ENCODE results near the gene S100Z. TPM values are rescaled to one million over a fixed set of nuclear protein-coding genes. Genes with fewer than 3 reads are reported as not detected.
"Not testable (repeated sequence)": the region's sequence is repeated elsewhere in the genome, so short reads cannot be mapped to it uniquely, and the experiment has no call there.

Gene S100Z
- total and polyA plus RNA-seq, 2 of the 8 experiments (the other 6 are each of a cell fraction or from before 2014, with no cell fraction given), result 0.30 TPM; not detected in 1

- H2BK120ac ChIP-seq (replicated peaks; ENCODE audit: low read depth, low read length); H3K56ac ChIP-seq (replicated peaks; ENCODE audit: insufficient read length, low read depth, low read length); H3K23ac ChIP-seq (ENCODE audit: insufficient read length); H3K4me3 ChIP-seq (ENCODE audit: extremely low read depth in 1 of 4, insufficient read depth in 2 of 4, low read depth in 3 of 4, low read length in 4 of 4); H3K9me3 ChIP-seq (ENCODE audit: insufficient read depth in 2 of 2, low read depth in 1 of 2, low read length in 1 of 2); POLR2A ChIA-PET (ENCODE audit: partially characterized antibody); H2AFZ ChIP-seq (ENCODE audit: low read length); H3K27ac ChIP-seq (ENCODE audit: low read depth, low read length); H3K4ac ChIP-seq (replicated peaks; ENCODE audit: insufficient read length, low read depth, low read length); H2BK12ac ChIP-seq (ENCODE audit: low read depth, low read length); DNase-seq (ENCODE audit: low read depth in 1 of 2, low spot score in 2 of 2); H2AK5ac ChIP-seq (ENCODE audit: low read depth, low read length); H2BK15ac ChIP-seq (ENCODE audit: low read length); H4K91ac ChIP-seq (replicated peaks; ENCODE audit: insufficient read length, low read length); H2BK20ac ChIP-seq (ENCODE audit: low read length); H3K18ac ChIP-seq (ENCODE audit: extremely low read depth, low read length); H4K5ac ChIP-seq (ENCODE audit: insufficient read length, low read depth, low read length); H3K79me1 ChIP-seq (ENCODE audit: low read depth, low read length); H3K79me2 ChIP-seq (ENCODE audit: control insufficient read depth in 1 of 2, insufficient read depth in 2 of 2, low read length in 2 of 2); H3K27me3 ChIP-seq (replicated peaks in 1 of 4; ENCODE audit: control insufficient read depth in 3 of 4, extremely low read depth in 1 of 4, insufficient read depth in 3 of 4, low read length in 3 of 4); H3K23me2 ChIP-seq (ENCODE audit: low read depth, low read length); H3K36me3 ChIP-seq (ENCODE audit: control insufficient read depth in 2 of 4, insufficient read depth in 4 of 4, low read length in 3 of 4); H4K20me1 ChIP-seq (replicated peaks in 1 of 2; ENCODE audit: control insufficient read depth in 1 of 2, insufficient read depth in 2 of 2, low read length in 2 of 2); H3K4me2 ChIP-seq (ENCODE audit: insufficient read depth in 1 of 2, low read depth in 2 of 2, low read length in 2 of 2); H2BK5ac ChIP-seq (ENCODE audit: low read depth, low read length); H3K14ac ChIP-seq (ENCODE audit: insufficient read length); FAIRE-seq; H4K8ac ChIP-seq (ENCODE audit: extremely low read depth, insufficient read depth, low read length); H3K4me1 ChIP-seq (replicated peaks in 1 of 4; ENCODE audit: control insufficient read depth in 3 of 4, insufficient read depth in 4 of 4, low read length in 3 of 4); H3K9ac ChIP-seq (replicated peaks in 1 of 4; ENCODE audit: extremely low read depth in 1 of 4, low read depth in 3 of 4, low read length in 3 of 4); CTCF ChIA-PET (ENCODE audit: partially characterized antibody): not testable (repeated sequence)
- WGBS, 2 experiments (ENCODE audit: extremely low coverage in 1 of 2, insufficient coverage in 1 of 2, insufficient read length in 1 of 2, insufficient replicate concordance in 2 of 2, low coverage in 1 of 2, low lambda C conversion rate in 2 of 2, missing lambda C conversion rate in 1 of 2), result 90% methylated on average over 9 of the region's 9 CpGs; no CpG with 5 or more reads in 1 of the 2 experiments
These were observed 95.4 kb downstream of the S100Z start for GRCh38 chr5:76945238-76945637.
